Endothelial cell of umbilical vein (primary cell): ENCODE data around the gene DNAJC16.

Experiments used
- CTCF ChIP-seq, 2 donors: IDR thresholded peaks; 1 replicate in 1 of 2; 2 replicates in 1 of 2; pipeline ENCODE4 v1.5.1; 2011; ENCODE audit warnings: low read length in 2 of 2, mild to moderate bottlenecking in 2 of 2, moderate library complexity in 2 of 2, control low read depth in 1 of 2, inconsistent platforms in 1 of 2, low read depth in 1 of 2; ENCODE audit not compliant: insufficient read depth in 1 of 2; ENCODE audit errors: extremely low read depth in 1 of 2
- EZH2 ChIP-seq: IDR thresholded peaks from 2 replicates; pipeline ENCODE4 v1.6.1; 2012; ENCODE audit warnings: borderline replicate concordance, low read depth, mild to moderate bottlenecking, moderate library complexity, low read length, inconsistent platforms; ENCODE audit not compliant: severe bottlenecking
- FOS ChIP-seq: IDR thresholded peaks from 2 replicates; pipeline ENCODE4 v1.6.1; 2011; ENCODE audit warnings: mild to moderate bottlenecking, low read length, moderate library complexity, borderline replicate concordance; ENCODE audit not compliant: insufficient read depth
- GATA2 ChIP-seq: IDR thresholded peaks from 2 replicates; pipeline ENCODE4 v1.7.0; 2011; ENCODE audit warnings: low read depth, mild to moderate bottlenecking, moderate library complexity, mixed read lengths, low read length; ENCODE audit not compliant: insufficient read length, insufficient read depth
- JUN ChIP-seq: IDR thresholded peaks from 2 replicates; pipeline ENCODE4 v1.6.1; 2011; ENCODE audit warnings: borderline replicate concordance, low read depth; ENCODE audit not compliant: insufficient read length, insufficient read depth
- MAX ChIP-seq: IDR thresholded peaks from 2 replicates; pipeline ENCODE4 v1.6.1; 2011; ENCODE audit not compliant: insufficient read depth, insufficient read length
- MYC ChIP-seq: IDR thresholded peaks from one replicate; pipeline ENCODE4 v1.6.1; 2011; ENCODE audit warnings: mild to moderate bottlenecking, low read depth, low read length
- POLR2A ChIP-seq: IDR thresholded peaks from 2 replicates; pipeline ENCODE4 v1.6.1; 2012; ENCODE audit warnings: low read depth, mild to moderate bottlenecking, control low read depth, low read length
- POLR2AphosphoS5 ChIP-seq: IDR thresholded peaks from 2 replicates; pipeline ENCODE4 v1.6.1; 2012; ENCODE audit warnings: low read depth, mild to moderate bottlenecking, control low read depth, low read length, moderate library complexity; ENCODE audit not compliant: insufficient read depth

- no peak for TF ChIP-seq CTCF (IDR thresholded peaks at IDR 0.05; ENCODE audit: extremely low read depth in 1 of 2, insufficient read depth in 1 of 2, low read depth in 1 of 2, low read length in 2 of 2)
- TF ChIP-seq POLR2A, result no peak
- no peak for TF ChIP-seq MYC
- no peak for TF ChIP-seq JUN
- no peak for TF ChIP-seq POLR2AphosphoS5
- TF ChIP-seq MAX, result no peak
- no peak for TF ChIP-seq EZH2
- no peak for TF ChIP-seq GATA2
- no peak for TF ChIP-seq FOS
Measured at GRCh38 chr1:15531003-15531402, 4.4 kb downstream of the DNAJC16 start.
